NCI-H748 treated with DMSO at 0.1 percent for 48 hours (cell line): ENCODE results near the gene KISS1R.
"Not testable (repeated sequence)": the region's sequence is repeated elsewhere in the genome, so short reads cannot be mapped to it uniquely, and the experiment has no call there.

Source experiments
- DNase-seq: peaks from one replicate; lab custom pipeline; 2025; lab: John Stamatoyannopoulos, UW

The KISS1R gene

DNA sequence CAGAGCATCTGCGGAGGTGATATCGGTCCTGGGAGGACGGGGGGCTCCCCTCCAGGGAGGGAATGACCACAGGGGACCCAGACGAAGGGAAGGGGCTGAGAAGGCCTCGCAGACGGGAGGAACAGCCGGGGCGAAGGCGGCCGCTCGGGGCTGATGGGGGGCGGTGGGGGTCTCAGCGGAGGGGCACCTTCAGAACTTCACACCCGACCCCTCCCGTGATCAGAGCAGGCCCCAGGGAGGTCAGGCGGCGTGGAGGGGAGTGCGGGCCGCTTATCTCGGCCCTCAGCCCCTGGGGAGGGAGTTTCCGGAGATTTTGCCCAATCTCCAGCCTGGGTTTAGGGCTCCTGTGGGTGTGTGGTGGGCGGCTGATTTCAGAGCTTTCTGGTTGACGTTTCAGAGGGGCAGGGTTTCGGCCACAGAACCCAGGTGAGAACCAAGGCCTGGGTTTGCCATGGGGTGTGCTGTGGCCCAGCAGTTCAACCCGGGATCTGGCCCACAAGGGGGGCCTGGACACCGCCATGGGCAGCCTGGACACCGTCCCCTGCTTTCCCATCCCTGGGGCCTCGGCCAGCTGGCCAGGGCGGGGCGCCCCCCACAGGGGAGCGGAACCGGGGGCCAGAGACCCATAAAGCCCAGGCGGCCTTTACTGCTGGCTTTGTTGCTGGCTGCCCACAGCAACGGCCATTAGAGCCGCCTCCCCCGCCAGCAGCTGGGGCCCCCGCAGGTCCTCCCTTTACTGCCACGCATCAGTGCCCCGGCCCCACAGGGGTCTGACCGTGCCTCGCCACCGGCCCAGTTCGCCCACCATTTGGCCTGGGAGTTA lies 37.8 kb downstream of the KISS1R start:
- no peak for DNase-seq

DNA sequence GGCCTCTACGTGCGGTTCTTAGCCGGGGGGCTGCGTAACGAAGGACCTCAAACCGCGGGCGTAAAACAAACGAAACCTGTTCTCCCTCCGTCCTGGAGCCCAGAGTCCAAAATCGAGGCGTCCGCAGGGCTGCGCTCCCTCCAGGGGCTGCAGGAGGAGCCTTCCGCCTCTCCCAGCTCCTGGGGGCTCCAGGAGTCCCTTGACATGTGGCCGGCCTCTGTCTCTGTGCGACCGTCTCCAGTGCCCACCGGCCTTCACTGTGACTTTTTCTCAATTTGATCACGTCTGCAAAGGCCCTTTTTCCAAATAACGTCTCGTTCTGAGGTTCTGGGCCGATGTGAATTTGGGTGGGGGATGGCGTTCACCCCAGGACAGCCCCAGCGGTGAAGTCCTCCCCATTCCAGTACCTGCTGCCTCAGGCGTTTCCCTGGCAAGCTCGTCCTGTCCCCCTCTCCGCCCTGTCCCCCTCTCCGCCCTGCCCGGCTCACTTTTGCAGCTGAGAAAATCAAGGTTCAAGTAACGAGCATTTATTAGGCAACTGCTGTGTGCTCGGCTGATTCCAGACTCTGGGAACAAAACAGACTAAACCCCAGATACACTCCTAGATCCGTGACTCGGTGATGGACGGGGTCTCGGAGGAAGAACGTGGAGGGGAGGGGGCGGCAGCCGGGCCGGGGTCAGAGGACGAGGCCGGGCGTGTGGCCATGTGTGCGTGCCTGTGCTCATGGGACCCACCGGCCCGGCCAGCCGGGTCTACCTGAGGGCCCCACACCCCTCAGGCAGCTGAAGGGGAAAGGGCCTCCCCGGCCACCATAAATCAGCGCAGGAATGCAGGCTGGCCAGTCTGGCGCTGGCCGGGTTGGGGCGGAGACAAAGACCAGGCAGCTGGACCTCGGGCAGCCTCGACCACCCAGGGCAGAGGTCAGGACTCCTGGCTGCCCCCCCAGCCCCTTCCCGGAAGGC lies 39.0 kb downstream of the KISS1R start:
- DNase-seq: no peak

DNA sequence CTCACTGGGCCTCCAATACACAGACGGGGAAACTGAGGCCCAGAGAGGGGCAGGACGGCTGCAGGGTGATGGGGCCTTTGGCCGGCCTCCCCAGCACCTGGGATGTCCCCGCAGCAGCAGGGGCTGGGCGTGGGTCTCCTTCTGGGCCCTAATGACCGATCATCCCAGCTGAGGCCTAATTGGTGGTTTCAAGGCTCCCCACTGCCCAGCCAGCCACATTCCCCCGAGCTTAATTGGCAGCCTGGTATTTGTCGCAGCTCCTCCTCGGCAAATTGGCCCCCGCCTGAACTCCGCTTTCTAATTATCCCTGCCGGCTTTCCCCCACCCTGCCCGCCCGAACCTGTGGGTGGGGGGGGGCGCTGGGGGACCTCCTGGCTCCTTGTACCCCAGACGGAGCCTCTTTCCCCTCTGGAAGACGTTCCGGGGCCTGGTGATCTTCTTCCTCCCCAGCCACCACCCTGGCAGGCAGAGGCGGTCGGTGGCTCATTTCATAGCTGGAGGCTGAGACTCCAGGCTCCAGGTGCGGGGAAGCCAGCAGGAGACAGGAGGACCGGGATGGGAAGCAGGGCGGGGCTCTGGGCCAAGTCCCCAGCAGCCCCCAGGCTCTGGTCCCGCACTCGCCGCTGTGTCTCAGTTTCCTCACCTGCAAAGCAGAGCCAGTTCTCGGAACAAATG lies 39.8 kb downstream of the KISS1R start:
- DNase-seq: no peak

DNA sequence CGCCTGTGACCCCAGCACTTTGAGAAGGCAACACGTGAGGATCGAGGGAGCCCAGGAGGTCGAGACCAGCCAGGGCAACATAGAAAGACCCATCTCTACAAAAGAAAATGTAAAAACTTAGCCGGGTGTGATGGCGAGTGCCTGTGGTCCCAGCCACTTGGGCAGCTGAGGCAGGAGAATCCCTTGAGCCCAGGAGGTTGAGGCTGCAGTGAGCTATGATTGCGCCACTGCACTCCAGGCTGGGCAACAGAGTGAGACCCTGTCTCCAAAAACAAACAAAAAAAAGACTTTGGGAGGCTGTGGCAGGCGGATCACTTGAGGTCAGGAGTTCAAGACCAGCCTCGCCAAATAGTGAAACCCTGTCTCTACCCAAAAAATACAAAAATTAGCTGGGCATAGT lies 40.4 kb downstream of the KISS1R start:
- DNase-seq: not testable (repeated sequence)

DNA sequence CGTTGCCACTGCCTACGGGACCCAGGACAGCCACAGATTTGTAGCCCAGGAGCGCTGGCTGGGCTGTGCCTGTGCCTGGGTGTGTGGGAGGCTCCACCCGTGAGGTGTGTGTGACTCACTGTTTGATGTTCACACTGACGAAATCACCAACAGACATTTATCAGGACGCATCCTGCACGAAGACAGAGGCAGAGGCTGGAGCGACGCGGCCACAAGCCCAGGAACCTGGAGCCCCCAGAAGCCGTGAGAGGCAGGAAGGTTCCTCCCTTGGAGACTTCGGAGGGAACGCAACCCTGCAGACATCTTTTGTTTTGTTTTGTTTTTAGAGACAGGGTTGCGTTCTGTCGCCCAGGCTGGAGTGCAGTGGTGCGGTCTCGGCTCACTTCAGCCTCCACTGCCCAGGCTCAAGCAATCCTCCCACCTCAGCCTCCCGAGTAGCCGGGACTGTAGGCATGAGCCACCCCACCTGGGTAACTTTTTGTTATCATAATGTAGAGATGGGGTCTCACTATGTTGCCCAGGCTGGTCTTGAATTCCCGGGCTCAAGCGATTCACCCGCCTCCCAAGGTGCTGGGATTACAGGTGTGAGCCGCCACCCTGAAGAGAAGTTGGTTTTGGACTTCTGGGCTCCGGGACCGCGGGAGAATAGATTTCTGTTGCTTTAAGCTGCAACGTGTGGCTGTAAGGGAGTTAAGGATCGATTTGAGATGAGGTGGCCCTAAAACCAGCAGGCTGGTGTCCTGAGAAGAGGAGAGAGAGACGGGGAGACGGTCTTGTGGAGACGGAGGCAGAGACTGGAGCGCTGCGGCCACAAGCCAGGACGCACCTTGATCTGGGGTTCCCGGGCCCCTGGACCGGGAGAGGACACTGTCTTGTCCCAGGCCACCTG lies 42.1 kb downstream of the KISS1R start:
- DNase-seq: no peak

DNA sequence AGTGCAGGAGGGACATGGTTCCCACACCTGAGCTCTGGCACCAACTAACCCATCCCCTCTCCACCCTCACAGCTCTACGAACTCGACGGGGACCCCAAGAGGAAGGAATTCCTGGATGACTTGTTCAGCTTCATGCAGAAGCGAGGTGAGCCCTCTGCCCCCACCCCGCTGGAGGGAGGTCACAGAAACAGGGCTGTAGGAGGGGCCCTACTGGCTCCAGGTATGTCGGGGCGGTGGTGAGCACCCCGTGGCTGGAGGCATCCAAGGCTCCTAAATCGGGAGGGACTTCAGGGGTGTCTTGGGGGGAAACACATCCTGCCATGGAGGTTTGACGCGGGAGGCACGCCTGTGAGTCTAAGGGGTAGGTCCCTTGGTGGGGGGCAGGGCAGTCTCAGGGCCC lies 42.9 kb downstream of the KISS1R start:
- no peak for DNase-seq

DNA sequence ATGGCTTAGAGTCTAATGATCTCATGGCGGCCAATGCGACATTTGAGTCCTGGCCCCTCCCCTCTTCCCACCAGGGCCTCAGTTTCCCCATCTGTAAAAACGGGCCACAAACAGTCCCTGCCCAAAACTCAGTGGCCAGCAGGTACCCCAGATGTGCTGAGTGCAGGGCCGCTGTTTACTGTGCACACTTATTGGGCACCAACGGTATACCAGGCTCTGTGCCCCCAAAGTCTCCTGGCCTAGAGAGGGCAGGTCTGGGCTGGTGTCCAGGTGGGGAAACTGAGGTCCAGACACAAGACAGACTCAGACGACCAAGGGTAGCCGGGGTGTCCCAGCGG lies 43.4 kb downstream of the KISS1R start:
- DNase-seq: no peak

DNA sequence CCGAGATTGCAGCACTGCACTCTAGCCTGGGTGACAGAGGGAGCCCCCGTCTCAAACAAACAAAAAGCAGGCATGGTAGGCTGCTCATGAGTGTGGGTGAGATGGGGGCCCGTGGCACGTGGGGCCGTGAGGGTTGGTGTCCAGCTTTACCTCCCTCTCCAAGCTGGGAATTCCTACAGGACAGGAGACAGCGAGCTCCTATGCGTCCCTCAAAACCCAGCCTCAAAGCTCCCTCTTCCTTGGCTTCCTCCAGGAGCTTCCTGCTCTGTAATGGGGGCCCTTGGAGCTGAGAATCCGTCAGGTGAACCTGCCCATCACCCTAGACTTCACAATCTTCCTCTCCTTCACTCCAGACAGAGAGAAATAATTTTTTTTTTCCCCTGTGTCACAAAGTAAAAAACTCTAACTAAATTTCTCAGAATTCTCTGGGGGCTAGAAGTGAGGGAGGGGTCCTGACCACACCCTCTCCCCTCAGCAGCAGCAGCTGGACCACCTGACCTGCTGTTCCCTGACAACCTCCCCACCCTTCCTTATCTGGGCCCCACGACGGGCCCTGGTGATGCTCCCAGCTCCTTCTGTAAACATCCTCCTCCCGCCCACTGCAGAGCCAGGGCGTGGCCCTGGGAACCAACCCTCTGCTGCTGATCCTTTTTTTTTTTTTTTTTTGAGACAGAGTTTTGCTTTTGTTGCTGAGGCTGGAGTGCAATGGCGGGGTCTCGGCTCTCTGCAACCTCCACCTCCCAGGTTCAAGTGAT lies 44.9 kb downstream of the KISS1R start:
- DNase-seq: no peak

DNA sequence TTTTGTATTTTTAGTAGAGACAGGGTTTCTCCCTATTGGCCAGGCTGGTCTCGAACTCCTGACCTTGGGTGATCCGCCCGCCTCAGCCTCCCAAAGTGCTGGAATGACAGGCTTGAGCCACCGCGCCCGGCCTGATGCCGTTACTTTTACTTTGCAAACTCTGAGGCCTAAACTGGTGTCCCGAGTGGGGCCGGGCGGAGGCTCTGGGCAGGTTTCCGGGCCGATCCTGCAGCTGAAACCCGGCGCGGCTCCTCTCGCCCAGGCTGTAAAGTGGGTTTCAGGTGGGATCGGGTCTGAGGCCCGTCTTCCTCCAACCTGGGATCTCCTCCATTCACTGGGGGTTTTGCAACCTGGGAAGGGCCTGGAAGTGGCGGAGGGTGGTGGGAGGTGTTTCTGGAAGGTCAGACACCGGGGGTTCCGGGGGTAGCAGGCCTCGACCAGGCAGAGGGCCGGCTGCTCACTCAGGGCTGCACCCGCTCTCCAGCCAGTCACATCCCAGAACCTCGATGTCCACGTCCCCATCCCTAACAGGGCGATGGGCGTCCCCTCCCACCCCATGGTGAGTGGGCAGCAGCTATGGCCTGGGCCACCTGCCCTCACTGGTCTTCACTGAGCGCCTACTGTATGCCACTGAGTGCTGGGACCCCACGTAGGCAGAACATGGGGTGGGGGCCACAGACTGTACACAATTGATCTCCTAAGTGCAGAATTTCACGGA lies 45.7 kb downstream of the KISS1R start:
- no peak for DNase-seq

DNA sequence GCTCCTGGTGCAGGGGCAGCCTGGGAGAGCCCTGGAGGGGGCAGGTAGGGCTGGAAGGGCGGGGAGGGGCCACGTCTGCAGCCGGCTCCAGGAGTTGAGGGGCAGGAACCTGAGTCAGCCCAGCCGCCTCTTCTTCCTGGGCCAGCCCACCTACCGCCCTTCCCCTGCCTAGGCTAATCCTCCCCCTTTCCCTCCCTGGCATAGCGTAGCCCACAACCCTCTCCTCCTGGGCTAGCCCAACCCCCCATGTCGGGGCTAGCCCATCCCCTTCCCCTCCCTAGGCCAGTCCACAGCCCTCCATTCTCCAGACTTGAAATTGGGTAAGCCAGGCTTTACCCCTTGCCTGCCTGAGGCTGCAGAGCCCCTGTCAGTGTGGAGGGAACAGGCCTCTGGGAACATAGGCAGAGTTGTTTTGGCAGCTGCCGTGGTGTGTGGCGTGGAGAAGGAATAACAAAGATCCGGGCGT lies 46.4 kb downstream of the KISS1R start:
- no peak for DNase-seq

DNA sequence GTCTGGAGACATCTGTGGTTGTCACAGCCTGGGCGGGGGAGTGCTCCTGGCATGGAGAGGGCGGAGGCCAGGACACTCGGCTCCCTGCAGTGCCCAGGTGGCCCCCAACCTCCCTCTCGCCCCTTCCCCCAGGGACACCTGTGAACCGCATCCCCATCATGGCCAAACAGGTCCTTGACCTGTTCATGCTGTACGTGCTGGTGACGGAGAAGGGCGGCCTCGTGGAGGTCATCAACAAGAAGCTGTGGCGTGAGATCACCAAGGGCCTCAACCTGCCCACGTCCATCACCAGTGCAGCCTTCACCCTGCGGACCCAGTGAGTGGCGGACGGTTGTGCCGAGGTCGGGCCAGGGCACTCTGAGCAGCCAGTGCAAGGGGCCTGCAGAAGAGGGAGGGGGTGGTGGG lies 47.0 kb downstream of the KISS1R start:
- DNase-seq: no peak

DNA sequence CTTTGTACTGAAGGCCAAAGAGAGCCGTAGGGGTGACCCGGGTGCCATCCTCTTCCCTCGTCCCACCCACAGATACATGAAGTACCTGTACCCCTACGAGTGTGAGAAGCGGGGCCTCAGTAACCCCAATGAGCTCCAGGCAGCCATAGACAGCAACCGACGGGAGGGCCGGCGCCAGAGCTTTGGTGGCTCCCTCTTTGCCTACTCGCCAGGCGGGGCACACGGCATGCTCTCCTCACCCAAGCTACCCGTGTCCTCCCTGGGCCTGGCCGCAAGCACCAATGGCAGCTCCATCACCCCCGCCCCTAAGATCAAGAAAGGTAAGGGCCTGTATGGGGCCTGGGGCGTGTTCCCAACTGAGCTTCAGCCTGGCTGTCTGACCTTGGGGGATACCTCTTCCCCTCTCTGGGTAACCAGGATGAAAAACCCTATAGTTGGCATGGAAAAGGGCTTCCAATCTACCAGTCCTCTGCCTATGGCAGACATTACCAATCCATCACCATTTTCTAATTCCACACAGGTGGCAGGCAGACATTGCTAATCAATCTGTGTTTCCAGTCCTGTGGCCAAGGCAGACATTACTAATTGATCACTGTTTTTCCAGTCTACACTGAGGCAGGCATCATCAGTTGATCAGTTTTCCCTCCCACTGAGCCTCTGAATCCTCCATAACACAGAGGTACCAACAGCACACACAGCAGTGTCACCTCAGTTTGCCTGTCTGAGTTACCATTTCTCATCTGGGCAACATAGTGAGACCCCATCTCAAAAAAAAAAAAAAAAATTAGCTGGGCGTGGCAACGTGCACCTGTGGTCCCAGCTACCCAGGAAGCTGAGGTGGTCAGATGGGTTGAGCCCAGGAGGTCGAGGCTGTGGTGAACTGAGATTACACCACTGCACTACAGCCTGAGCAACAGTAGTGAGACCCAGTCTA lies 47.9 kb downstream of the KISS1R start:
- DNase-seq: no peak

DNA sequence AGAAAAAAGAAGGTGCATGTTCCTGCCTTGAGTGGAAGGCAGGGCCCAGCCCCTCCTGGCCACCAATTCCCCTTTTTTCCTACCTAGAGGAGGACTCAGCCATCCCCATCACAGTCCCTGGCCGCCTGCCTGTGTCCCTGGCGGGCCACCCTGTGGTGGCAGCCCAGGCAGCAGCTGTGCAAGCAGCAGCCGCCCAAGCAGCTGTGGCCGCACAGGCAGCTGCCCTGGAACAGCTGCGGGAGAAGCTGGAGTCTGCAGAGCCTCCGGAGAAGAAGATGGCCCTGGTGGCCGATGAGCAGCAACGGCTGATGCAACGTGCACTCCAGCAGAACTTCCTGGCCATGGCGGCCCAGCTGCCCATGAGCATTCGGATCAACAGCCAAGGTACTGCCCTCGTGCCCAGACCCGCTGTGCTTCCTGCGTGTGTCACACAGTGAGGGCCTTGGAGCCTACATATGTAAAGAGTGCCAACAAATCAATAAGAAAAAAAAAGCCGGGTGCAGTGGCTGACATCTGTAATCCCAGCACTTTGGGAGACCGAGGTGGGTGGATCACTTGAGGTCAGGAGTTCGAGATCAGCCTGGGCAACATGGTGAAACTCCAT lies 49.5 kb downstream of the KISS1R start:
- no peak for DNase-seq
